Esophagus (tissue), 2 donors: ENCODE measurements around the gene AHDC1. TPM values are rescaled to one million over a fixed set of nuclear protein-coding genes. Genes with fewer than 3 reads are reported as not detected.

Experiments used
- H3K27ac ChIP-seq, 2 donors: one replicate each; pipeline ENCODE4 v1.5.1; 2013; ENCODE audit warnings: low read depth in 2 of 2, mild to moderate bottlenecking in 2 of 2, inconsistent platforms in 1 of 2, low read length in 1 of 2, moderate library complexity in 1 of 2
- H3K27me3 ChIP-seq, 2 donors: one replicate each; pipeline ENCODE4 v1.6.1; 2013; ENCODE audit warnings: low read length in 2 of 2, control low read depth in 1 of 2, mild to moderate bottlenecking in 1 of 2; ENCODE audit not compliant: insufficient read depth in 2 of 2, control insufficient read depth in 1 of 2
- H3K36me3 ChIP-seq, 2 donors: one replicate each; pipeline ENCODE4 v1.6.1; 2013; ENCODE audit warnings: low read length in 1 of 2; ENCODE audit not compliant: control insufficient read depth in 2 of 2, insufficient read depth in 2 of 2
- H3K4me1 ChIP-seq, 2 donors: one replicate each; pipeline ENCODE4 v1.6.1; 2013; ENCODE audit warnings: low read length in 1 of 2; ENCODE audit not compliant: control insufficient read depth in 2 of 2, insufficient read depth in 2 of 2
- H3K4me3 ChIP-seq, 2 donors: one replicate each; pipeline ENCODE4 v1.5.1; 2013; ENCODE audit warnings: low read length in 2 of 2, mild to moderate bottlenecking in 2 of 2, low read depth in 1 of 2, moderate library complexity in 1 of 2
- H3K9me3 ChIP-seq, 2 donors: one replicate each; pipeline ENCODE4 v1.6.1; 2013; ENCODE audit warnings: mild to moderate bottlenecking in 2 of 2, low read depth in 1 of 2, low read length in 1 of 2, moderate library complexity in 1 of 2; ENCODE audit not compliant: control insufficient read depth in 2 of 2, insufficient read depth in 1 of 2
- WGBS, 2 donors: extraction: QIAGEN DNeasy Blood & Tissue Kit; methylation state at CpG; one replicate each; pipeline ENCODE4 v1.1.7; 2013; 5-methylcytosine and 5-hydroxymethylcytosine counted together
- polyA plus RNA-seq, 2 donors: library from polyadenylated mRNA; stranded (reverse); fragments of 200-250 nt; gene quantifications; one replicate each; pipeline ENCODE4 v1.2.3, GENCODE V29; 2013
- donor health status: healthy with polysubstance abuse.
- donor health status: Bipolar disorder and iron deficiency.

The AHDC1 gene
- polyA plus RNA-seq, 2 donors = 24.7 to 58.4 TPM

DNA sequence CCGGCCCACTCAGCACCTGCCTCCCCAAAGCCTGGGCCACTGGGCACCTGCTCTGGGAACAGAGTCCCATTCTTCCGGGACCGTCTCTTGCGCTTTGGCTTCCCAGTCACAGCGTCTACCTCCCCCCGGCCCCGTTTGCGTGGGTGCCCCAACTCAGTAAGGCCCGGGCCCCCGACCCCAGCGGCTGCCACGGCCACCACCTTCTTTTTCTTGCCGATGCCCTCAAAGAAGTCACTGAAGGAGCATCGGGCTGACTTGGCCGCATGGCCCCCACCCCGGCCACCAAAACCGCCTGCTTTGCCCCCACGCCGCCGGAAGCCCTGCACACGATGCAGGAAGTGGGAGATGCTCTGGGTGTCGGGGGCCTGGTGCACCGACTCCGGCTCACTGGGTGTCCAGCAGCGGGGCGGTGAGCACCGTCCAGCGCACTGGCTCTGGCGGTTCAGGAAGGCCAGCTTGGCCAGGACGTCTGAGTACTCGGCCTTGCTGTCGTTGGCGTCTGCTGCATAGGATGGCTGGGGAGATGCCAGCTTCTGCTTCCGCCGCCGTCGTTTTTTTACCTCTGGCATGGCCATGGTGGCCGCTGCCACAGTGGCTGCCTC lies 54.0 kb downstream of the AHDC1 start:
- Histone ChIP-seq H3K36me3 (peaks cover 7 to 69% of the 10 kb centered on the region in 2 donors), H3K27ac (no peak overlapping the region), H3K27me3 (no peaks in the 10 kb centered on the region), H3K4me1 (peaks cover 0 to 15% of the 10 kb centered on the region in 2 donors), H3K9me3 (peaks cover 0 to 5% of the 10 kb centered on the region in 2 donors), H3K4me3 (no peak overlapping the region)
- WGBS, 2 donors = 90 to 91% methylated on average over 38 of the region's 38 CpGs

DNA sequence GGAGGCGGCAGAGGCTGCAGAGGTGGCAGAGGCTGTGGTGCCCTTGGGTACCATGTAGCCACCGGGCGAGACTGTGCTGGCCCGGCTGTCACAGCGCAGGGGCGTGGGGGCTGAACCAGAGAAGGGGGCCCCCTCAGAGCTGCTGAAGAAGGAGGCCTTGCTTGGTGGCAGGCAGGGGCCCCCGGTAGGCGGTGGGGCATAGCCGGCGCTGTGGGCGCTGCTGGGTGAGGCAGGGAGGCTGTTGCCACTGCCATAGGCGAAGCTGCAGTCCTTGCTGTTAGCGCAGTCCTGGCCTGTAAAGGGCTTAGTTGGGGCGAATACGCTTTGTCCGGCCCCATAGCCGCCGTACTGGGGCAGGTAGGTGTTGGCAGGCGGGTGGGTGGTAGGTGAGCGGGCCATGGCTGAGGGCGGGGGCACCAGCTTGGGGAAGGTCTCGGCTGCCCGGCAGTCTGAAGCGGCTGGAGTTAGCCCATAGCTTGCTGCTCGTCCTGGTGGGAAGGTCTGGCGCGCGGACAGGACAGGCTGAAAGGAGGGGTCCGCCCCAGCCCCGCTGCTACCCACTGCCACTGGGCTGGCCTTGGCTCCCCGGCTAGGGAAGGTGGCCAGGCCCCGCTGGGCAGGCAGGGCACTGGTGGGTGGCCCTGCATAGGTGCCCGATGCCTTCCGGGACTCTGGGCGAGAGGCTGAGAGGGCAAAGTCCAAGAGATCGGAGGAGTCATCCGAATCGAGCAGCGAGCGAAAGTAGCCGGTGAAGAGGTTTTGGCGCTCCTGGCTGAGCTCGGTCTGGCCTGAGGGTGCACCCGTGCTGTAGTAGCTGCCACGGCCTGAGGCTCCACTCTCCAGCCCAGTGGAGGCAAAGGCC lies 54.9 kb downstream of the AHDC1 start:
- Histone ChIP-seq H3K27me3 (no peaks in the 10 kb centered on the region), H3K9me3 (peaks cover 0 to 5% of the 10 kb centered on the region in 2 donors), H3K27ac (peak overlapping the region in 1 of 2 donors; percentile 3), H3K36me3 (peaks cover 7 to 66% of the 10 kb centered on the region in 2 donors), H3K4me3 (no peak overlapping the region), H3K4me1 (peaks cover 0 to 19% of the 10 kb centered on the region in 2 donors)
- 87 to 88% methylated on average over 45 of the region's 45 CpGs for WGBS, 2 donors

DNA sequence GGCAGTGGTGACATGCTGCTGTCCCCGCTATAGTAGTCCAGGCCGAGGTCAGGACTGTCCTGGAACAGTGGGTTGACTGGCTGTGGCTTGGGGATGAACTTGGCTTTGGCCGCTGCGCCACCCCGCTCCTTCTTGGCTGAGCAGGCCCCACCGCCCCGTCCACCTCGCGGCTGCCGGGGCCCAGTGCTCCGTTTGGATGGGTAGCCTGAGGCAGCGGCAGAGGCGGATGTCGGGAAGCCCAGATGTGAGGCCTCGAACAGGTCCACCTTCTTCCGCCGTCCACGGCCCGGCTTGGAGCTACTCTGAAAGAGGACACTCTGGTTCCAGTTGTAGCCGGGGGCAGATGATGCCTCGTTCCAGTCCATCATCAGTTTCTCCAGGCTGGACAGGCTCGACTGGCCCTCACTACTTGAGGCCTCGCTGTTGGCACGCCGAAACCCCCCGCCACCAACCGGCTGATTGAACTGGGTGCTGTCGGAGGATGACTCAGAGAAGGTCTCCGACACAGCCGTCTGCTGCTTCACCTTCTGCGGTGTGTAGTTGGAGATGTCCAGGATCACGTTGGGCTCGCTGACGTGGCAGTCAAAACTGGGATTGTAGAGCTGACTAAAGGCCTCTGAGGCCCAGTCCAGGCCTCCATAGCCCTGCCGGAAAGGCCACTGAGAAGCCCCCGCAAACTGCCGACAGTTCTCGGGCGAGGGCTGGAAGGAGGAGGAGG lies 55.6 kb downstream of the AHDC1 start:
- H3K36me3 ChIP-seq = peaks cover 7 to 66% of the 10 kb centered on the region in 2 donors
- H3K4me3 ChIP-seq = no peak overlapping the region
- H3K4me1 ChIP-seq = peaks cover 0 to 23% of the 10 kb centered on the region in 2 donors
- H3K27me3 ChIP-seq = no peaks in the 10 kb centered on the region
- H3K9me3 ChIP-seq = peaks cover 0 to 5% of the 10 kb centered on the region in 2 donors
- H3K27ac ChIP-seq = peak overlapping the region in 1 of 2 donors; percentile 3
- WGBS, 2 donors = 83 to 87% methylated on average over 39 of the region's 39 CpGs

DNA sequence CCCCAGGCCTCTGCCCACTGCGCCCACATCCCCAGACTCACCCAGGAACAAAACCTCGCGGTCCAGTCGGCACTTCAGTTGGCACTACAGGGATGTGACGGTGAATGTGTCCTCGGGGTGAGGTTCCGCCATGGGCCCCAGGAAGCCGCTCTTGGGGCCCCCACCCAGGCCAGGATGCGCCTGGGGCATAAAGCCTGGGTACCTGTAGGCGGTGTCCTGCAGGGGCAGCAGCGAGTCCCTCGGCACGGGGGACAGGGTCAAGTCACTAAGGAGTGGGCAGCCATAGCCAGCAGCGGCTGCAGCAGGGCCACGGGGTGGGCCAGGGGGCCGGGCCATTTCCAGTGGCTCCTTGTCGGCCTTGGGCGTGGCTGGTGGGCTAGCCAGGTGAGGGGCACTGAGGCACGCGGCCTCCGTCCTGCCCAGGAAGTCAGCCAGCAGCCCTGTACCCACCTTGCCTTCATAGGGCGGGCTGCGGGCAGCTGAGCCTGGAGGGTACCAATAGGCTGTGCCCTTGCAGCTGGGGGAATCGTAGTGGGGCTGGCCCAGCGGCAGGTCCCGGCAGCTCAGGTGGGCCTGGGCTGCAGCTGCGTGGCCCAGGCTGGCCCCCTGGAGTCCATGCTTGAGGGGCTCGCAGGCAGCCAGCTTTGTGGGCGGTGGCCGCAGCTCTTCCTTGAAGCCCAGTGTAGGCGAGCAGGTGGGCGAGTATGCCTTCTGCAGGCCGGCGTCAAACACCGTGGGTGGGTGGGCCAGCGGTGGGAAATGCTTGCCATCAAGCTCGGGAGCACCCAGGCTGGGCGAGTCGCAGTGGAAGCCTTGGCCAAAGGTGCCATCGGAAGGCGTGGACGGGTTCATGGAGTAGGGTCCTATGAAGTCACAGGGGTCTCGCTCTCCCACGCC lies 56.5 kb downstream of the AHDC1 start:
- H3K4me1 ChIP-seq = peaks cover 2 to 28% of the 10 kb centered on the region in 2 donors
- H3K9me3 ChIP-seq = peaks cover 0 to 5% of the 10 kb centered on the region in 2 donors
- peak overlapping the region; percentile 85 to 92 for H3K27ac ChIP-seq
- no peaks in the 10 kb centered on the region for H3K27me3 ChIP-seq
- no peak overlapping the region for H3K4me3 ChIP-seq
- peaks cover 7 to 60% of the 10 kb centered on the region in 2 donors for H3K36me3 ChIP-seq
- 89 to 90% methylated on average over 44 of the region's 44 CpGs for WGBS, 2 donors

- H3K9me3 ChIP-seq = peaks cover 0 to 5% of the 10 kb centered on the region in 2 donors
- peaks cover 7 to 51% of the 10 kb centered on the region in 2 donors for H3K36me3 ChIP-seq
- WGBS, 2 donors = 54 to 63% methylated on average over 6 of the region's 6 CpGs
- H3K4me1 ChIP-seq = peaks cover 2 to 33% of the 10 kb centered on the region in 2 donors
- peak overlapping the region; percentile 92 to 99 for H3K27ac ChIP-seq
- no peaks in the 10 kb centered on the region for H3K27me3 ChIP-seq
- H3K4me3 ChIP-seq = no peak overlapping the region
Observed at GRCh38 chr1:27545876-27546275, 58.1 kb downstream of the AHDC1 start.

DNA sequence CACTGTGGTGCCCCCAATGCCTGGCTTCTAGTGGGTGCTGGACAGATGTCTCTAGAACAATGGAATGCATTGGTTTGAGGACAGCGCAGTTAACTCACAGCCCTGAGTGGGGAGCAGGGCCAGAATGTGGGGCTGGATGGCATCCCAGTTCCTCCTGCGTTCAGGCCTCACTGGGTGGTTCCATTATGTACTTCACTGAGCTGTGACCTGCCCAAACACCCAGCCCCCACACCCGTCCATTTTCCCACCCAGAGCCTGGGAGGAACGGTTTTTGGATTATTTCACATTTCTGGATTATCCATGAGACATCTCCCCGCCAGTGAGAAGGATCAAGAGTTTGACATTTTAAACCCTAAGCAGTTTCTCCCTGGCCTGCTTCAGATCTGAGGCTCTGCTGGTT lies 58.7 kb downstream of the AHDC1 start:
- 19 to 57% methylated on average over 5 of the region's 5 CpGs for WGBS, 2 donors
- peaks cover 3 to 45% of the 10 kb centered on the region in 2 donors for H3K36me3 ChIP-seq
- peaks cover 4 to 38% of the 10 kb centered on the region in 2 donors for H3K4me1 ChIP-seq
- no peaks in the 10 kb centered on the region for H3K27me3 ChIP-seq
- peak overlapping the region; percentile 92 to 99 for H3K27ac ChIP-seq
- H3K4me3 ChIP-seq = no peak overlapping the region
- H3K9me3 ChIP-seq = peaks cover 0 to 5% of the 10 kb centered on the region in 2 donors

DNA sequence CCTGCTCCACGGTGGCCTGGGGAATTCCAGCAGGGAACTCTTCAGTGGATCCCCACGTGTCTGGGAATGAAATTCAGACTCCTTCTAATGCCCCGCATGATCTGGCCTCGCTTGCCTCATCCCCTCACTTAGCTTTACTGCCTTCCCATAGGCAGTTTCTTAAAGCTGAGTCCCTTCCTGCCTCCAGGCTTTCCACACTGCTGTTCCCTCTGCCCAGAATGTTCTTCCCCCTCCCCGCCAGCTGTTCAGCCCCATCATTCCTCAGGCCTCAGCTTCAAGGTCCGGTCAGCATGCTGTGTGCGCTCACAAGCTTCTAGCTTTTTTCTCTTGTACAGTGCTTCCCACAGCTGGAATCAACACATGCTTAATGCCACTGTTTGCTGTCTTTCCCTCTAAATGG lies 59.1 kb downstream of the AHDC1 start:
- peaks cover 4 to 41% of the 10 kb centered on the region in 2 donors for H3K4me1 ChIP-seq

DNA sequence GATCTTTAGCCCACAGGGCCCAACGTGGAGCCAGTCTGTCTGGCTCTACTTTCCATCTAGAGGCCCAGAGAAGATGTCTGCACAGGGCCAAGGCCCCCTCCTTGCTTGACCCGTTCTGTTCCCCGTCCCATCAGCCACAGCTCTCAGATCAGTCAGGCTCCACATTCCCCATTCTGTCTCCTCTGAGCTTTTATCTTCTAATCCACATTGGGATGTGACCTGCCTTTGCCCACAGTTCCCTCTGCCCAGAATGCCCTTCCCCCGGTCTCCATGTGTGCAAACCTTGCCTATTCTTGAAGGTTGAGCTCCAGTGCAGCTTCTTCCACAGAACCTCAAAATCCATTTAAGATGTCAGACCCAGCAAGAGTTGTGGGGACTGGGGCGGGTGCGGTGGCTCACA lies 60.7 kb downstream of the AHDC1 start:
- 78 to 85% methylated on average over 5 to 6 of the region's 6 CpGs for WGBS, 2 donors
- peaks cover 0 to 25% of the 10 kb centered on the region in 2 donors for H3K36me3 ChIP-seq
- H3K27ac ChIP-seq = peak overlapping the region; percentile 92 to 99
- H3K4me3 ChIP-seq = no peak overlapping the region
- H3K9me3 ChIP-seq = peaks cover 0 to 5% of the 10 kb centered on the region in 2 donors
- H3K27me3 ChIP-seq = no peaks in the 10 kb centered on the region
- H3K4me1 ChIP-seq = peaks cover 4 to 47% of the 10 kb centered on the region in 2 donors

More for the DNA sequence above, 59.1 kb downstream of the AHDC1 start:
- H3K27ac ChIP-seq = peak overlapping the region; percentile 92 to 99
- peaks cover 3 to 40% of the 10 kb centered on the region in 2 donors for H3K36me3 ChIP-seq
- 40 to 60% methylated on average over 7 of the region's 7 CpGs for WGBS, 2 donors
- H3K4me3 ChIP-seq = no peak overlapping the region
- peaks cover 0 to 5% of the 10 kb centered on the region in 2 donors for H3K9me3 ChIP-seq
- H3K27me3 ChIP-seq = no peaks in the 10 kb centered on the region
